IPS-15b (cell line): ENCODE data around the gene ATP5IF1.

ENCODE experiments used
- H3K27me3 ChIP-seq: one replicate; pipeline ENCODE4 v1.6.1; 2013; ENCODE audit warnings: low read length; ENCODE audit not compliant: control insufficient read depth, insufficient read depth
- H3K36me3 ChIP-seq: one replicate; pipeline ENCODE4 v1.6.1; 2013; ENCODE audit warnings: low read length; ENCODE audit not compliant: control insufficient read depth, insufficient read depth
- H3K4me1 ChIP-seq: one replicate; pipeline ENCODE4 v1.6.1; 2013; ENCODE audit warnings: mild to moderate bottlenecking, low read length; ENCODE audit not compliant: control insufficient read depth, insufficient read depth
- H3K4me3 ChIP-seq: one replicate; pipeline ENCODE4 v1.5.1; 2013; ENCODE audit warnings: low read depth, low read length
- H3K9ac ChIP-seq: one replicate; pipeline ENCODE4 v1.6.1; 2013; ENCODE audit warnings: low read depth, mild to moderate bottlenecking, low read length
- H3K9me3 ChIP-seq: one replicate; pipeline ENCODE4 v1.6.1; 2013; ENCODE audit warnings: mild to moderate bottlenecking, low read length; ENCODE audit not compliant: control insufficient read depth, insufficient read depth

The ATP5IF1 gene

DNA sequence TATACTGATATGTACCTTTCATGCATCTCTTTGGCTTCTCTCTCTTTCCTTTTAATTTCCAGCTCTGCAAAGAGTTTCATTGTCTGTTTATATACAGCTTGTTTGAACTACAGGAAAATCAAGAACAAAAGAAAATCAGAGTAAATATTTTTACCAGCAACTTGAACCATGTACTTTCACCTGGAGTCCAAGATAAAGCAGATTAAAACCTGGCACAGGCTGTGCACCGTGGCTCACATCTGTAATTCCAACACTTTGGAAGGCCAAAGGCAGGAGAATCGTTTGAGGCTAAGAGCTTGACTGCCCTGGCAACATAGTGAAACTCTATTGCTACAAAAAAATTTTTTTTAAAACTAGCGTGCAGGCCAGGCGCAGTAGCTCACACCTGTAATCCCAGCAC lies 30.7 kb upstream of the ATP5IF1 start:
- Histone ChIP-seq H3K4me3 (no peak overlapping the region), H3K9ac (no peak overlapping the region), H3K27me3 (no peaks in the 10 kb centered on the region), H3K9me3 (no peaks in the 10 kb centered on the region), H3K36me3 (peaks cover 17% of the 10 kb centered on the region), H3K4me1 (peaks cover 2% of the 10 kb centered on the region)

DNA sequence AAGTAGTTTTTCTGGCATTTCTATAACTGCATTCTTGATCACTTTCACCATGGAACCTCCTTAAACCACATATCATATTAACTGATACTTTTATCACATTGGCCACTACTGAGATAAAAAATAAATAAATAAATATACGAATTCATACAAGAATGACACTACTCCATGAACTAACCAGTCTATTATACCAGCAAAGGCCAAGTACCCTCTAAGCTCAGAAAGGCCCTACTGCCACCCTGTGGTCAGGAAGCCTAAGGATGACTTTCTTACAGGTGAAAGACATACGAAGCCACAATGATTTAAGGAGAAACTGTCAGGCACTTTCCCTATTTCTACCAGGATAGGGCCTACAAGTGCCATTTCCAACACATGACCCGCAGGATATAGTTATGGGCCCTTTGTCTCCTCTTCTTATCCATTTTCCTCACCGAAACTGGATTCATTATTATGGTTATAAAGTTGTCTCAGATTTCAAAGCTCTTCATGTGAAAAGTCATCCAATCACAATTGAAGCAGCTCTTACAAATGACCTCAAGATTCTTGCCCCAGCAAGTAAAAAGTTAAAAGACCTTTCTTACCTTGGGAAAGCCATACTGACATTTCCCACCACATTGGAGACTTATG lies 27.0 kb upstream of the ATP5IF1 start:
- H3K4me3 ChIP-seq: no peak overlapping the region
- H3K36me3 ChIP-seq: peaks cover 6% of the 10 kb centered on the region
- H3K4me1 ChIP-seq: peaks cover 2% of the 10 kb centered on the region
- no peaks in the 10 kb centered on the region for H3K9me3 ChIP-seq
- H3K9ac ChIP-seq: no peak overlapping the region
- H3K27me3 ChIP-seq: no peaks in the 10 kb centered on the region

DNA sequence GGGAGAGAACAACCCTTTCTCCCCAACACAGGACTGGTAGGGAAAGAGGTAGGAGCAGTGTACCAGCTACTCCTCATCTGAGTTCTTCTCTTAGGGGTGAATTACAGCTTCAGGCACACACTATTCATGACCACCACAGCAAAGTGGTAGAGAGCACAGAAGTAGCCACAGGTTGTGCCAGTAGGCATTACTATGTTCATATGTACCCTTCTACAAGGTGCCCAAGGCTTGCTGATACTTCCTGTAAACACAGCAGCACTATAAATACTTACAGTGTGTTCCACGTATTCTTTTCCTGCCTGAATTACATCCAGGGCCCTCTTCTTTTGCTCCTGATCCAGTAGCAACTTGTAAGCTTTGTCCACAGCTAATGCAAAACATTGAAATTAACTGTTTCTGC lies 26.2 kb upstream of the ATP5IF1 start:
- Histone ChIP-seq H3K9me3 (no peaks in the 10 kb centered on the region), H3K9ac (no peak overlapping the region), H3K27me3 (no peaks in the 10 kb centered on the region), H3K36me3 (peaks cover 6% of the 10 kb centered on the region), H3K4me3 (no peak overlapping the region), H3K4me1 (peaks cover 2% of the 10 kb centered on the region)

DNA sequence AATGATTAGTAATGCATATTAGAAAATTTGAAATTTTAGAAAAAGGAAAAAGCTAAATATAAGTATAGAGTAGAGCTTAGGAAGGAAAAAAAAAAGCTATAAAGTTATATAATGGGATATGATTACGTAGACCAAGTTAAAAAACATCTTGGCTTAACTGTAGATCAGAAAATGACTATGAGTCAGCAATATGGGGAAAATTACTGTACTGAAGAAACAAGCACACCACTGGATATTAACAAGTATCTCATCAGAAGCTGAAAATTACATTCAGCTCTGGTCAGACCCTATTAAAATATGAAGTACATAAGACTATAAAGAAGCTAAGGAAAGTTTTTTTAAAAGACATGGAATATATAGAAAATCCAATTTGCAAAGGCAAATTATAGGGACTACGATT lies 22.6 kb upstream of the ATP5IF1 start:
- H3K27me3 ChIP-seq: no peaks in the 10 kb centered on the region
- H3K9me3 ChIP-seq: no peaks in the 10 kb centered on the region
- peaks cover 3% of the 10 kb centered on the region for H3K36me3 ChIP-seq
- no peak overlapping the region for H3K4me3 ChIP-seq
- H3K9ac ChIP-seq: no peak overlapping the region
- peaks cover 2% of the 10 kb centered on the region for H3K4me1 ChIP-seq

DNA sequence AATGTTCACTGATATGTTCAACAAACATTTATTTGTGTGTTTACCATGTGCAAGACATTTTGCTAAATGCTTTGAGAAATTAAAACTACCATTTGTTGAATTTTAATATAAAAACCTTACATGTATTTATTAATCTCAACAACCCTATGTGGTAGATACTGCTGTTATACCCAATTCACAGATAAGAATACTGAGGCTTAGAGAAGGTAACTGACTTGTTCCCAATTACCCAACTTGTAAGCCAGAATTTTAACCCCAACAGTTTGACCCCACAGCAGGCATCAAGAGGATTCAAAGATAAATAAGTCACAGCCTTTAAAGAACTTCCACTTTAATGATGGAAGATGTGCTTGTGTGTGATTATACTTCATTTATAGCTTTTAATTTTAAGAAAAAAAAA lies 6.8 kb upstream of the ATP5IF1 start:
- H3K9me3 ChIP-seq: no peaks in the 10 kb centered on the region
- no peak overlapping the region for H3K4me3 ChIP-seq
- H3K36me3 ChIP-seq: peaks cover 12% of the 10 kb centered on the region
- H3K27me3 ChIP-seq: no peaks in the 10 kb centered on the region
- no peaks in the 10 kb centered on the region for H3K4me1 ChIP-seq
- H3K9ac ChIP-seq: no peak overlapping the region

DNA sequence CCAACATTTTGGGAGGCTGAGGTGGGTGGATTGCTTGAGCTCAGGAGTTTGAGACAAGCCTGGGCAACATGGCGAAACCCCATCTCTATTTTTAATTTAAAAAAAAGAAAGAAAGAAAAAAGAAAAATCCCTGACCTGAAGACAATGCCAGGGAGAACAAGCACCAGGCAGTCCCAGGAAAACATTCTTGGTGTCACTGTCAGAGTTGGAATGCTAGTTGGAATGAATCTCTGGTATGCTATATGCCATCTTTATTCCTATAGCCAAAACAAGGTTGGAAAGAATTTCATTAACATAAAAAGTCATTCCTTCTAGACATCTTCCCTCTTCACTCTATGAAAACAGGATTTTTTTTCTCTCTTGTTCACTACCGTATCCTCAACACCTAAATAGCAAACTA lies 5.9 kb upstream of the ATP5IF1 start:
- Histone ChIP-seq H3K4me3 (no peak overlapping the region), H3K36me3 (peaks cover 12% of the 10 kb centered on the region), H3K9me3 (no peaks in the 10 kb centered on the region), H3K27me3 (no peaks in the 10 kb centered on the region), H3K9ac (no peak overlapping the region), H3K4me1 (no peaks in the 10 kb centered on the region)

DNA sequence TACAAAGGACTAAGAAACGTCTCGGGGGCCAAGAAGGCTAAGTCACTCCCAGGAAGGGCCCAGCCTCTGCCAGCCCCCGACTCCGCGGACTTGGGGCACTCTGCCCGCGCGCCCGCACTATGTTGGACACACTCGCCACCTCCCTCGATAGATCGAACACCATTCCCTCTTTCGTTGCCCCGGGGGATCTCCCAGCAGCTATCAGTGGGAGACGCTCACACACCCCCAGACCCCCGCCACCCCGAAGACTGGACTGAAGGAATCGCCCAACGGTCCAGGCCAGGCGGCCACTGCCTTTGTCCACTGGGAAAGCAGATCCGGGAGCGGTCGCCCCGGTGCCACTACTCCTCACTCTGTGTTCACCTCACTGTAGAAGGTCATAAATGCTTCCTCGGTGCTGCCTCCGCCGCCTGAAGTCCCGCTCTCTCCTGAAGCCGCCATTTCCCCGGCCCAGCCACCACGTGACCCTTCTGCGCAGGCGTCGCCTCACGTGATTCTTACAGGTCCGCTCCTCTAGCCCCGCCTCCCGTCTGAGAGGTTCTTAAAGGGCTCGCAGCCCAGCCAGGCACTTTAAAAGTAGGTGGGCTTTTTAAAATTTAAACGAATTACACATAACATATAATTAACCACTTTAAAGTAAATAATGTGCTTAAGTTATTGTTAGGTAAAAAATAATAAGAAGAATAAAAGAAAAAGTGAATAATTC lies 3.2 kb upstream of the ATP5IF1 start, which contains the start of gene DNAJC8:
TSS of gene DNAJC8 (minus strand) at position 472 of the 706 bp plus-strand sequence. CDS start at position 441, 31 bp downstream.
- H3K9me3 ChIP-seq: no peaks in the 10 kb centered on the region
- no peaks in the 10 kb centered on the region for H3K27me3 ChIP-seq
- H3K36me3 ChIP-seq: peaks cover 3% of the 10 kb centered on the region
- no peaks in the 10 kb centered on the region for H3K4me1 ChIP-seq
- peak within 1 kb of the TSS; percentile 94 for H3K9ac ChIP-seq
- peak within 1 kb of the TSS; percentile 81 for H3K4me3 ChIP-seq

DNA sequence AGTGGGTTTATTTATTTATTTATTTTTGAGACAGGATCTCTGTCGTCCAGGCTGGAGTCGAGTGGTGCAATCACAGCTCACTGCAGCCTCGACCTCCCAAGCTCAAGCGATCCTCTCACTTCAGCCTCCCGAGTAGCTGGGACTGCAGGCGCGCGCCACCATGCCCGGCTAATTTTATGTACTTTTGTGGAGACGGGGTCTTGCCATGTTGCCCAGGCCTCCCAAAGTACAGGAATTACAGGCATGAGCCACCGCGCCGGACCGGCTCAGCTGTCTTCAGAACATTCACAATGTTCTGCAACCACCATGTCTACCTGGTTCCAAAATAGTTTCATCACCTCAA lies 2.7 kb upstream of the ATP5IF1 start:
- H3K36me3 ChIP-seq: peaks cover 2% of the 10 kb centered on the region
- no peaks in the 10 kb centered on the region for H3K4me1 ChIP-seq
- H3K9me3 ChIP-seq: no peaks in the 10 kb centered on the region
- H3K27me3 ChIP-seq: no peaks in the 10 kb centered on the region
- no peak overlapping the region for H3K9ac ChIP-seq
- no peak overlapping the region for H3K4me3 ChIP-seq

DNA sequence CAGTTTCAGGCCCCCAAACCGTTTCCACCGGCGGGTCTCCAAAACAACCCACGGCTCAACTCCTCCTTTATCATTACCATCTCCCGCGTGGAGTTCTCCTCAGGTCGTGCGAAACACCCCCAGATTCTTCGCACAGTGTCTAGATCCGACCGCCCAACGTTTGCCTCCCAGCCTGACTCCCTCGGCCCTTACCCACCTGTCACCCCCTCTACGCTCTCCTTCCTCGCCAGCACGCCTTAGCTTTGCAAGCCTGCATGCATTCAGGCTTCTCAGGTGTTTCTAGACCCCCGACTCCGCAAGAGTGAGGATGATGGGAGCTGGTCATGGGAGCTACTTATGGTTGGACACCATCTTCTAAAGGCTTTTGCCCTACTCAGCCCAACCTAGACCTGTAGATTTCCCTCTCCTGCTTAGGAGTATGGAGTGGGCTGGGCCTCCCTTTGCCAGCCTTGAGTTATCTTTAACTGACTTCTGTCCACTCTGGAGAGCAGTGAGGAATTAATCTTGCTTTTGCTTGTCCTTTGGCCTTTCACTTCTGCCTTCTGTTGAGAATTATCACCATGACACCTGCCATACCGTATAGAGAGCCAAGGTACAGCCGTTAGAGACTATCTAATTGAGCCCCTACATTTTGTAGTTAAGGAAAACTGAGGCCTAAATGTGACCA lies 865 bp downstream of the ATP5IF1 start:
- Histone ChIP-seq H3K9ac (peak overlapping the region; percentile 96), H3K36me3 (no peaks in the 10 kb centered on the region), H3K27me3 (no peaks in the 10 kb centered on the region), H3K4me3 (peak overlapping the region; percentile 95), H3K9me3 (no peaks in the 10 kb centered on the region), H3K4me1 (no peaks in the 10 kb centered on the region)

DNA sequence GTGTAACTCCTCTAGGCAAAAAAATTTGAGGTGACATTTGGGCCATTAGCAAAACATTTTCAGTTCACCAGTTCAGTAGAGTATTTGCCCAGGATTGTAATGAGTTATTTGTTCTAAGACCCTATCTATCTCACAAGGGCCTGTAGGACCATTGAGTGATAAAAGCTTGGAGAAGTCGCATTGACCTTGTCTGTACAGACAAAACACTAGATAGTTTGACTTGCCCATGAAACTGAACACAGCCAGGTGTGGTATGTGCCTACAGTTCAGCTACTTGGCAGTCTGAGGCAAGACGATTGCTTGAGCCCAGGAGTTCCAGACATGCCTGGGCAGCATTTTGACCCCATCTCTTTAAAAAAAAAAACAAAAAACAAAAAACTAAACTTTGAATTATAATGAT lies 3.1 kb downstream of the ATP5IF1 start:
- H3K4me3 ChIP-seq: no peak overlapping the region
- no peaks in the 10 kb centered on the region for H3K4me1 ChIP-seq
- no peaks in the 10 kb centered on the region for H3K9me3 ChIP-seq
- H3K9ac ChIP-seq: no peak overlapping the region
- no peaks in the 10 kb centered on the region for H3K36me3 ChIP-seq
- no peaks in the 10 kb centered on the region for H3K27me3 ChIP-seq

DNA sequence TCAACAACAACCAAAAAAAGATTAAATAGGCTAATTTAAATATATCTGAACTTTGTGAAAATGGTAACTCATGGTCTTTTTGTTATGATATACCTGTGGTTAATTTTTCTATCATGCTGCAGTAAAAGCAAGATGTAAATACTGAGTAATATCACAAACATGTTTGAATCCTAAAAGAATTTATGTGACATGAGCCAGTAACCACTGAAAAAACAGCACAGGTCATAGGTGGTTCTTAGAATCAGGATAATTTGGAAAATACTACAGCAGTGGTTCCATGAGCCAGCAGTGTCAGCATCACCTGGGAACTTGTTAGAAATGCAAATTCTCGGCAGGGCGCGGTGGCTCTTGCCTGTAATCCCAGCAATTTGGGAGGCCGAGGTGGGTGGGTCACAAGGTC lies 4.1 kb downstream of the ATP5IF1 start:
- no peaks in the 10 kb centered on the region for H3K4me1 ChIP-seq
- H3K9me3 ChIP-seq: no peaks in the 10 kb centered on the region
- no peaks in the 10 kb centered on the region for H3K36me3 ChIP-seq
- no peaks in the 10 kb centered on the region for H3K27me3 ChIP-seq
- H3K9ac ChIP-seq: no peak overlapping the region
- no peak overlapping the region for H3K4me3 ChIP-seq
